ENCODE measurements around the gene IFITM1. TPM values are rescaled to one million over a fixed set of nuclear protein-coding genes. Genes with fewer than 3 reads are reported as not detected.

The IFITM1 gene
- total and polyA plus RNA-seq, 9 of the 15 experiments (the other 6 are each of a cell fraction or from before 2014, with no cell fraction given): 691 to 5,579 (median 974) TPM

- TF ChIP-seq, protein P1, sequence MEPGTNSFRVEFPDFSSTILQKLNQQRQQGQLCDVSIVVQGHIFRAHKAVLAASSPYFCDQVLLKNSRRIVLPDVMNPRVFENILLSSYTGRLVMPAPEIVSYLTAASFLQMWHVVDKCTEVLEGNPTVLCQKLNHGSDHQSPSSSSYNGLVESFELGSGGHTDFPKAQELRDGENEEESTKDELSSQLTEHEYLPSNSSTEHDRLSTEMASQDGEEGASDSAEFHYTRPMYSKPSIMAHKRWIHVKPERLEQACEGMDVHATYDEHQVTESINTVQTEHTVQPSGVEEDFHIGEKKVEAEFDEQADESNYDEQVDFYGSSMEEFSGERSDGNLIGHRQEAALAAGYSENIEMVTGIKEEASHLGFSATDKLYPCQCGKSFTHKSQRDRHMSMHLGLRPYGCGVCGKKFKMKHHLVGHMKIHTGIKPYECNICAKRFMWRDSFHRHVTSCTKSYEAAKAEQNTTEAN (CRISPR knock-in tag; IDR thresholded peaks at IDR 0.05): no peak
- TF ChIP-seq, protein P2, sequence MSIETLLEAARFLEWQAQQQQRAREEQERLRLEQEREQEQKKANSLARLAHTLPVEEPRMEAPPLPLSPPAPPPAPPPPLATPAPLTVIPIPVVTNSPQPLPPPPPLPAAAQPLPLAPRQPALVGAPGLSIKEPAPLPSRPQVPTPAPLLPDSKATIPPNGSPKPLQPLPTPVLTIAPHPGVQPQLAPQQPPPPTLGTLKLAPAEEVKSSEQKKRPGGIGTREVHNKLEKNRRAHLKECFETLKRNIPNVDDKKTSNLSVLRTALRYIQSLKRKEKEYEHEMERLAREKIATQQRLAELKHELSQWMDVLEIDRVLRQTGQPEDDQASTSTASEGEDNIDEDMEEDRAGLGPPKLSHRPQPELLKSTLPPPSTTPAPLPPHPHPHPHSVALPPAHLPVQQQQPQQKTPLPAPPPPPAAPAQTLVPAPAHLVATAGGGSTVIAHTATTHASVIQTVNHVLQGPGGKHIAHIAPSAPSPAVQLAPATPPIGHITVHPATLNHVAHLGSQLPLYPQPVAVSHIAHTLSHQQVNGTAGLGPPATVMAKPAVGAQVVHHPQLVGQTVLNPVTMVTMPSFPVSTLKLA (conservative IDR thresholded peaks at IDR 0.05): no peak
- TF ChIP-seq, protein P3, sequence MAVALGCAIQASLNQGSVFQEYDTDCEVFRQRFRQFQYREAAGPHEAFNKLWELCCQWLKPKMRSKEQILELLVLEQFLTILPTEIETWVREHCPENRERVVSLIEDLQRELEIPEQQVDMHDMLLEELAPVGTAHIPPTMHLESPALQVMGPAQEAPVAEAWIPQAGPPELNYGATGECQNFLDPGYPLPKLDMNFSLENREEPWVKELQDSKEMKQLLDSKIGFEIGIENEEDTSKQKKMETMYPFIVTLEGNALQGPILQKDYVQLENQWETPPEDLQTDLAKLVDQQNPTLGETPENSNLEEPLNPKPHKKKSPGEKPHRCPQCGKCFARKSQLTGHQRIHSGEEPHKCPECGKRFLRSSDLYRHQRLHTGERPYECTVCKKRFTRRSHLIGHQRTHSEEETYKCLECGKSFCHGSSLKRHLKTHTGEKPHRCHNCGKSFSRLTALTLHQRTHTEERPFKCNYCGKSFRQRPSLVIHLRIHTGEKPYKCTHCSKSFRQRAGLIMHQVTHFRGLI (CRISPR knock-in tag; IDR thresholded peaks at IDR 0.05): no peak
- TF ChIP-seq NKRF (IDR thresholded peaks at IDR 0.05; ENCODE audit: borderline replicate concordance) (no peak), RBM15 (IDR thresholded peaks at IDR 0.05; ENCODE audit: insufficient read depth, low read length) (no peak), KDM5B (IDR thresholded peaks at IDR 0.05; ENCODE audit: insufficient replicate concordance, low read depth, low read length) (peak; percentile 15), PRPF4 (IDR thresholded peaks at IDR 0.05; ENCODE audit: insufficient read depth, low read depth, low read length, poor library complexity, severe bottlenecking) (no peak), POLR2G (IDR thresholded peaks at IDR 0.05; ENCODE audit: low read depth, low read length) (peak; percentile 58), ZNF140 (CRISPR knock-in tag; IDR thresholded peaks at IDR 0.05) (no peak), ZNF408 (CRISPR knock-in tag; IDR thresholded peaks at IDR 0.05; ENCODE audit: low read depth) (no peak), ZNF592 (IDR thresholded peaks at IDR 0.05) (peak; percentile 47), CHD4 (IDR thresholded peaks at IDR 0.05; ENCODE audit: insufficient read depth, insufficient replicate concordance, low read depth, low read length, poor library complexity, severe bottlenecking) (no peak)
- TF ChIP-seq, protein P4, sequence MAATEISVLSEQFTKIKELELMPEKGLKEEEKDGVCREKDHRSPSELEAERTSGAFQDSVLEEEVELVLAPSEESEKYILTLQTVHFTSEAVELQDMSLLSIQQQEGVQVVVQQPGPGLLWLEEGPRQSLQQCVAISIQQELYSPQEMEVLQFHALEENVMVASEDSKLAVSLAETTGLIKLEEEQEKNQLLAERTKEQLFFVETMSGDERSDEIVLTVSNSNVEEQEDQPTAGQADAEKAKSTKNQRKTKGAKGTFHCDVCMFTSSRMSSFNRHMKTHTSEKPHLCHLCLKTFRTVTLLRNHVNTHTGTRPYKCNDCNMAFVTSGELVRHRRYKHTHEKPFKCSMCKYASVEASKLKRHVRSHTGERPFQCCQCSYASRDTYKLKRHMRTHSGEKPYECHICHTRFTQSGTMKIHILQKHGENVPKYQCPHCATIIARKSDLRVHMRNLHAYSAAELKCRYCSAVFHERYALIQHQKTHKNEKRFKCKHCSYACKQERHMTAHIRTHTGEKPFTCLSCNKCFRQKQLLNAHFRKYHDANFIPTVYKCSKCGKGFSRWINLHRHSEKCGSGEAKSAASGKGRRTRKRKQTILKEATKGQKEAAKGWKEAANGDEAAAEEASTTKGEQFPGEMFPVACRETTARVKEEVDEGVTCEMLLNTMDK (IDR thresholded peaks at IDR 0.05; ENCODE audit: borderline replicate concordance, insufficient read depth, low read depth, low read length, poor library complexity, severe bottlenecking): no peak
Measured at GRCh38 chr11:330307-330693, 16.5 kb downstream of the IFITM1 start (continued).

Measured in K562 (cell line).